ENCODE data around the gene OR4M1.
A peak's percentile ranks its signal among the peaks of the same experiment; 100 is the strongest.
"Not testable (repeated sequence)": the region's sequence is repeated elsewhere in the genome, so short reads cannot be mapped to it uniquely, and the experiment has no call there.

OR4M1 gene

GRCh38 chr14:19773204-19773603 is at the start of gene OR4M1:
Gene OR4M1, plus strand, starts transcription at chr14:19773504. Its CDS starts 6,819 bp downstream, at chr14:19780323.
- not testable (repeated sequence) for DNase-seq

- DNase-seq: no peak
These were observed 43.9 kb upstream of the OR4M1 start for GRCh38 chr14:19729359-19729758.

- no peak for DNase-seq
These were observed 43.5 kb upstream of the OR4M1 start for GRCh38 chr14:19729763-19730162.

GRCh38 chr14:19733893-19734292 is 39.4 kb upstream of the OR4M1 start:
- DNase-seq: not testable (repeated sequence)

GRCh38 chr14:19743256-19743655 is 30.0 kb upstream of the OR4M1 start, which contains the start of gene OR4Q3:
Gene OR4Q3, plus strand, starts transcription at chr14:19743571.
- DNase-seq: no peak

GRCh38 chr14:19752316-19752715 is 21.0 kb upstream of the OR4M1 start:
- not testable (repeated sequence) for DNase-seq

GRCh38 chr14:19754172-19754571 is 19.1 kb upstream of the OR4M1 start:
- DNase-seq: no peak

- DNase-seq: not testable (repeated sequence)
These were observed 1.8 kb upstream of the OR4M1 start for GRCh38 chr14:19771491-19771890.

- peak in 1 of 3 donors; percentile 1 for DNase-seq
These were observed 1.3 kb upstream of the OR4M1 start for GRCh38 chr14:19771895-19772430.

GRCh38 chr14:19772454-19772853 is 850 bp upstream of the OR4M1 start:
- peak in 1 of 3 donors; percentile 3 for DNase-seq

- no peak for DNase-seq
These were observed 2.3 kb downstream of the OR4M1 start for GRCh38 chr14:19775587-19775986.

GRCh38 chr14:19785848-19786247 is 12.5 kb downstream of the OR4M1 start:
- DNase-seq: not testable (repeated sequence)

- not testable (repeated sequence) for DNase-seq
These were observed 14.0 kb downstream of the OR4M1 start for GRCh38 chr14:19787318-19787717.

- DNase-seq: not testable (repeated sequence)
These were observed 14.8 kb downstream of the OR4M1 start for GRCh38 chr14:19788150-19788549.

GRCh38 chr14:19796520-19797108 is 23.3 kb downstream of the OR4M1 start:
- DNase-seq: not testable (repeated sequence)

GRCh38 chr14:19799880-19800279 is 26.6 kb downstream of the OR4M1 start:
- DNase-seq: no peak

GRCh38 chr14:19800282-19801117 is 27.2 kb downstream of the OR4M1 start:
- DNase-seq: no peak

- DNase-seq: no peak
These were observed 27.8 kb downstream of the OR4M1 start for GRCh38 chr14:19801118-19801464.

- DNase-seq: not testable (repeated sequence)
These were observed 30.2 kb downstream of the OR4M1 start, which contains the start of gene OR4N2 for GRCh38 chr14:19803470-19803869. Gene OR4N2, plus strand, starts transcription at chr14:19803770. Its CDS starts 23,679 bp downstream, at chr14:19827449.

- not testable (repeated sequence) for DNase-seq
These were observed 40.0 kb downstream of the OR4M1 start for GRCh38 chr14:19813171-19813920.

- not testable (repeated sequence) for DNase-seq
These were observed 46.6 kb downstream of the OR4M1 start for GRCh38 chr14:19819879-19820278.

GRCh38 chr14:19821016-19821415 is 47.7 kb downstream of the OR4M1 start:
- DNase-seq: not testable (repeated sequence)

- DNase-seq: no peak
These were observed 49.9 kb downstream of the OR4M1 start for GRCh38 chr14:19823178-19823577.
